Activated CD4-positive, CD25-positive, alpha-beta regulatory T cell treated with anti-CD3 and anti-CD28 coated beads, Interleukin-2, amount 50 U/mL, for 16 hours (primary cell): Measurements from ENCODE around the gene GRIA1.
"Not testable (repeated sequence)": the region's sequence is repeated elsewhere in the genome, so short reads cannot be mapped to it uniquely, and the experiment has no call there.

Experiments used
- DNase-seq: peaks from one replicate; pipeline ENCODE4 v3.0.0-alpha.2; 2020; ENCODE audit warnings: low read depth, low spot score

GRIA1 gene

GRCh38 chr5:153829510-153830065 lies 339.1 kb downstream of the GRIA1 start:
- DNase-seq = no peak

GRCh38 chr5:153831973-153832372 lies 341.5 kb downstream of the GRIA1 start:
- DNase-seq = no peak

- DNase-seq = no peak
These were observed 345.5 kb downstream of the GRIA1 start for GRCh38 chr5:153835891-153836515.

GRCh38 chr5:153849303-153850113 lies 359.0 kb downstream of the GRIA1 start:
- not testable (repeated sequence) for DNase-seq

GRCh38 chr5:153860195-153860886 lies 369.9 kb downstream of the GRIA1 start:
- DNase-seq = no peak

GRCh38 chr5:153862906-153863305 lies 372.4 kb downstream of the GRIA1 start:
- not testable (repeated sequence) for DNase-seq
